Natural killer cell (primary cell): Measurements from ENCODE around the gene DIAPH2. TPM values are rescaled to one million over a fixed set of nuclear protein-coding genes. Genes with fewer than 3 reads are reported as not detected.

Experiments used
- ATAC-seq, 3 donors: fragments of 150-1000 bp in 2 of 3; fragments of 200-7000 bp in 1 of 3; cut with Tn5 transposase; 1 replicate in 1 of 3; 2 replicates in 2 of 3; pipeline ENCODE4 v1.10.0; 2021; ENCODE audit warnings: mild to moderate bottlenecking in 2 of 3, moderate library complexity in 2 of 3
- DNase-seq, 2 donors: peaks; one replicate each; pipeline versions ENCODE4 v3.0.0 to v3.0.0-alpha.2; 2013 to 2021; ENCODE audit warnings: mixed read lengths in 1 of 2
- H3K27ac ChIP-seq: one replicate; pipeline ENCODE4 v1.5.1; 2013; ENCODE audit warnings: mild to moderate bottlenecking, low read length
- H3K27me3 ChIP-seq: one replicate; pipeline ENCODE4 v1.6.1; 2013; ENCODE audit warnings: low read length; ENCODE audit not compliant: control insufficient read depth, insufficient read depth
- H3K36me3 ChIP-seq: one replicate; pipeline ENCODE4 v1.6.1; 2013; ENCODE audit warnings: low read length; ENCODE audit not compliant: control insufficient read depth, insufficient read depth
- H3K4me1 ChIP-seq: one replicate; pipeline ENCODE4 v1.6.1; 2013; ENCODE audit warnings: low read length; ENCODE audit not compliant: control insufficient read depth, insufficient read depth
- H3K4me3 ChIP-seq: one replicate; pipeline ENCODE4 v1.5.1; 2013; ENCODE audit warnings: low read length
- H3K9me3 ChIP-seq: one replicate; pipeline ENCODE4 v1.6.1; 2013; ENCODE audit warnings: low read length; ENCODE audit not compliant: control insufficient read depth, insufficient read depth
- H3K27ac Mint-ChIP-seq, 2 donors: one replicate each; pipeline ENCODE4 v1.8.0; 2022; ENCODE audit warnings: mild to moderate bottlenecking in 2 of 2, mixed read lengths in 2 of 2, moderate library complexity in 1 of 2
- H3K27me3 Mint-ChIP-seq, 2 donors: one replicate each; pipeline ENCODE4 v1.8.0; 2022; ENCODE audit warnings: low read depth in 2 of 2, mixed read lengths in 2 of 2
- H3K36me3 Mint-ChIP-seq: one replicate; pipeline ENCODE4 v1.8.0; 2022; ENCODE audit warnings: mixed read lengths
- H3K4me1 Mint-ChIP-seq, 2 donors: one replicate each; pipeline ENCODE4 v1.8.0; 2022; ENCODE audit warnings: mixed read lengths in 2 of 2
- H3K4me3 Mint-ChIP-seq: one replicate; pipeline ENCODE4 v1.8.0; 2022; ENCODE audit warnings: mild to moderate bottlenecking, moderate library complexity, mixed read lengths
- H3K9me3 Mint-ChIP-seq, 2 donors: one replicate each; pipeline ENCODE4 v1.8.0; 2022; ENCODE audit warnings: mixed read lengths in 2 of 2
- WGBS: methylation state at CpG from one replicate; pipeline ENCODE4 v1.1.7; 2013; ENCODE audit warnings: missing lambda C conversion rate; ENCODE audit not compliant: insufficient coverage; 5-methylcytosine and 5-hydroxymethylcytosine counted together
- intact Hi-C: fragments of 100-400 bp; cut with micrococcal nuclease; formaldehyde crosslinking; loops from one replicate; pipeline ENCODE4 v1.14.2; 2022
- total RNA-seq, 4 donors: library from RNA; stranded (reverse); fragments of 120-200 nt in 1 of 4; gene quantifications; one replicate each; pipeline versions ENCODE4 v1.2.3 to v1.2.4, GENCODE V29; 2013 to 2022
- TF ChIP-seq, protein P1 (sequence below): fragments of 200-600 bp; IDR thresholded peaks from one replicate; pipeline ENCODE4 v1.8.0; 2022; ENCODE audit warnings: antibody characterized with exemption

The DIAPH2 gene
- total RNA-seq, 3 donors from 2014 or later (not counting 1 experiment from before 2014, with no cell fraction given): 17.0 to 18.2 (median 17.0) TPM

DNA sequence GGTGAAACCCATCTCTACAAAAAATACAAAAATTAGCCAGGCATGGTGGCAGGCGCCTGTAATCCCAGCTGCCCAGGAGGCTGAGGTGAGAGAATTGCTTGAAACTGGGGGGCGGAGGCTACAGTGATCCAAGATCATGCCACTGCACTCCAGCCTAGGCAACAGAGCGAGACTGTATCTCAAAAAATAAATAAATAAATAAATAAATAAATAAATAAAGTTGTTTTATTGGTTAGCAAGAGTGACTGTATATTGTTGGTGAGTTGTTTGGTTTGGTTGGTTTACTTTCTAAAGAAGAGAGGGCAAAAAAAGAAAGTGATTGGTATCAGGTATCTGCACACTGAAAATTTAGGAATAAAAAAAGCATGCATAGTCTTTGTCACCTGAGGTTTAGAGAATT is 700.0 kb downstream of the DIAPH2 start:
- H3K4me3 ChIP-seq: no peak overlapping the region
- ATAC-seq: no peak

DNA sequence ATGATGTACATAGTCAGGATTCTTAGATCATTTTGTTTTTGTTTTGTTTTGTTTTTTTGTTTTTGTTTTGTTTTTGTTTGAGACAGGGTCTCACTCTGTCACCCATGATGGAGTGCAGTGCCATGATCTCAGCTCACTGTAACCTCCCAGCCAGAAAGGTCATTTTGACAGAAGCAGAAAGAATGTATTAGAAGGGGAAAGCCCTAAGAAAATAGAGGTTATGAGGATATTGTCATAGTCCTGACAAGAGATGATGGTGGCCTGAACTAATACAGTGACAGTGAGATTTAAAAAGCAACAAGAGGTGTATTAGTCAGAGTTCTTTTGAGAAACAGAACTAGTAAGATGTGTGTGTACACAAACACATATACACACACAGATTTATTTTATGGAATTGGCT is 702.4 kb downstream of the DIAPH2 start:
- no peak overlapping the region for H3K27ac Mint-ChIP-seq
- no peaks in the 10 kb centered on the region for H3K27me3 Mint-ChIP-seq
- DNase-seq (no peak), ATAC-seq (no peak)
- H3K36me3 Mint-ChIP-seq: no peaks in the 10 kb centered on the region
- H3K4me3 Mint-ChIP-seq: no peak overlapping the region
- H3K4me3 ChIP-seq: no peak overlapping the region
- H3K4me1 Mint-ChIP-seq: no peaks in the 10 kb centered on the region
- TF ChIP-seq, protein P1, sequence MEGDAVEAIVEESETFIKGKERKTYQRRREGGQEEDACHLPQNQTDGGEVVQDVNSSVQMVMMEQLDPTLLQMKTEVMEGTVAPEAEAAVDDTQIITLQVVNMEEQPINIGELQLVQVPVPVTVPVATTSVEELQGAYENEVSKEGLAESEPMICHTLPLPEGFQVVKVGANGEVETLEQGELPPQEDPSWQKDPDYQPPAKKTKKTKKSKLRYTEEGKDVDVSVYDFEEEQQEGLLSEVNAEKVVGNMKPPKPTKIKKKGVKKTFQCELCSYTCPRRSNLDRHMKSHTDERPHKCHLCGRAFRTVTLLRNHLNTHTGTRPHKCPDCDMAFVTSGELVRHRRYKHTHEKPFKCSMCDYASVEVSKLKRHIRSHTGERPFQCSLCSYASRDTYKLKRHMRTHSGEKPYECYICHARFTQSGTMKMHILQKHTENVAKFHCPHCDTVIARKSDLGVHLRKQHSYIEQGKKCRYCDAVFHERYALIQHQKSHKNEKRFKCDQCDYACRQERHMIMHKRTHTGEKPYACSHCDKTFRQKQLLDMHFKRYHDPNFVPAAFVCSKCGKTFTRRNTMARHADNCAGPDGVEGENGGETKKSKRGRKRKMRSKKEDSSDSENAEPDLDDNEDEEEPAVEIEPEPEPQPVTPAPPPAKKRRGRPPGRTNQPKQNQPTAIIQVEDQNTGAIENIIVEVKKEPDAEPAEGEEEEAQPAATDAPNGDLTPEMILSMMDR: no peak
- no peaks in the 10 kb centered on the region for H3K36me3 ChIP-seq
- H3K27me3 ChIP-seq: no peaks in the 10 kb centered on the region
- H3K9me3 Mint-ChIP-seq: no peaks in the 10 kb centered on the region
- intact Hi-C loops: no loop called here
- no peaks in the 10 kb centered on the region for H3K9me3 ChIP-seq
- H3K4me1 ChIP-seq: no peaks in the 10 kb centered on the region
- no peak overlapping the region for H3K27ac ChIP-seq

More for the DNA sequence above, 700.0 kb downstream of the DIAPH2 start:
- H3K9me3 ChIP-seq: no peaks in the 10 kb centered on the region
- no peaks in the 10 kb centered on the region for H3K36me3 ChIP-seq
- no peak overlapping the region for H3K27ac Mint-ChIP-seq
- TF ChIP-seq, protein P1: no peak
- no peaks in the 10 kb centered on the region for H3K27me3 Mint-ChIP-seq
- no peak for DNase-seq
- no peaks in the 10 kb centered on the region for H3K4me1 Mint-ChIP-seq
- no peak overlapping the region for H3K27ac ChIP-seq
- no peak overlapping the region for H3K4me3 Mint-ChIP-seq
- no peaks in the 10 kb centered on the region for H3K9me3 Mint-ChIP-seq
- H3K36me3 Mint-ChIP-seq: no peaks in the 10 kb centered on the region
- H3K4me1 ChIP-seq: no peaks in the 10 kb centered on the region
- H3K27me3 ChIP-seq: no peaks in the 10 kb centered on the region
- intact Hi-C loops: no loop called here
- no CpG with 5 or more reads among the region's 3 CpGs for WGBS

DNA sequence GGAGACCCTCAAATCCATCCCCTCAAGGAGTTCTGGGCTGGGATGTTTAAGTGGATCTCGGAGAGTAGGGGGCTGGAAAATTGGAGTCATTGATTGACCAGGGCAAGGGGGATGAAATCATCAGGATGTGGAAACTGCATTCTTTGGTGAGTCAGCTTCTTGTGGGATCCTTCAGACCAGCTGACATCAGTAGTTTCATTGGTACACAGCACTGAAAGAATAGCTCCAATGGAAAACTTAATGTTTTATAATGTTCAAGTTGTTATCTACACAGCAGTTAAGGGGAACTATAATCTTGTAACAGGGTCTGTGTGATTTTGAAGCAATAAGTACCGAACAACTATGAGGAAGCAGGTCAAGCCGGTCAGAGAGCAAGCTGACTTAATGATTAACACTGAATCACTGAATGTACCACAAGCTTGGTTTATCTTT is 705.1 kb downstream of the DIAPH2 start:
- TF ChIP-seq, protein P1: no peak
- DNase-seq (no peak), ATAC-seq (no peak)
- Mint-ChIP-seq H3K4me3 (no peak overlapping the region), H3K27ac (no peak overlapping the region), H3K4me1 (no peaks in the 10 kb centered on the region), H3K27me3 (no peaks in the 10 kb centered on the region), H3K36me3 (no peaks in the 10 kb centered on the region), H3K9me3 (no peaks in the 10 kb centered on the region)
- intact Hi-C loops: no loop called here
- H3K4me3 ChIP-seq: no peak overlapping the region
- H3K4me1 ChIP-seq: no peaks in the 10 kb centered on the region
- H3K36me3 ChIP-seq: no peaks in the 10 kb centered on the region
- 89% methylated on average over 3 of the region's 3 CpGs for WGBS
- H3K27me3 ChIP-seq: no peaks in the 10 kb centered on the region
- no peak overlapping the region for H3K27ac ChIP-seq
- no peaks in the 10 kb centered on the region for H3K9me3 ChIP-seq

DNA sequence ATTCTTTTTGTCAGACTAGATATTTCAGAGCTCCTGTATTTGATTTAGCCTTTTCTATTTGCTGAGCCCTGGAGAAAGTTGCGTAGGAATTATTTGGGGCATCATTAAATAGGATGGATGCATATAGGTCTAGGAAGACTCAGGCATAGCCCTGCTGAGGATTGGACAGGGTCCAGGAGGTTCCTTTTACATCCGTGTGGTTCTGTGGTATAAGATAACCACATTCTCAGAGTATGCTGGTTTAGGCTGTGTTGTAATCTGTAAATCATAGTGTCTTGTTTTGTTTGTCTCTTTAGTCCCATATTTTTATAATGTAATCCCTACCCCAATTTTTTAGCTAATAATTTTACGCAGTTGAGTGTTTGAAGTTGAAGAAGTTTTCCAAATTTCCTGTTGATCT is 712.7 kb downstream of the DIAPH2 start:
- TF ChIP-seq, protein P1: no peak
- Mint-ChIP-seq H3K36me3 (no peaks in the 10 kb centered on the region), H3K4me1 (peaks cover 15 to 16% of the 10 kb centered on the region in 2 donors), H3K4me3 (no peak overlapping the region), H3K27me3 (no peaks in the 10 kb centered on the region), H3K9me3 (no peaks in the 10 kb centered on the region), H3K27ac (no peak overlapping the region)
- Histone ChIP-seq H3K4me3 (no peak overlapping the region), H3K27ac (no peak overlapping the region), H3K4me1 (no peaks in the 10 kb centered on the region), H3K27me3 (no peaks in the 10 kb centered on the region), H3K9me3 (no peaks in the 10 kb centered on the region), H3K36me3 (no peaks in the 10 kb centered on the region)
- intact Hi-C loops: no loop called here
- ATAC-seq (no peak), DNase-seq (no peak)
- 81% methylated on average over 1 of the region's 3 CpGs for WGBS
